Lung (tissue), 12 donors: ENCODE measurements around the gene SMURF1. TPM values are rescaled to one million over a fixed set of nuclear protein-coding genes. Genes with fewer than 3 reads are reported as not detected.

Source experiments
- ATAC-seq: fragments of 200-7000 bp; cut with Tn5 transposase; one replicate; pipeline ENCODE4 v1.9.1; 2020; ENCODE audit warnings: moderate number of reproducible peaks; ENCODE audit not compliant: insufficient read depth, low FRiP score
- DNase-seq, 3 donors: peaks; one replicate each; pipeline ENCODE4 v3.0.0-alpha.2; 2013 to 2017
- H3K27ac ChIP-seq, 2 donors: one replicate each; pipeline ENCODE4 v1.5.1; 2013; ENCODE audit warnings: mild to moderate bottlenecking in 2 of 2, moderate library complexity in 2 of 2, control low read depth in 1 of 2, inconsistent platforms in 1 of 2, low read depth in 1 of 2, low read length in 1 of 2
- H3K27me3 ChIP-seq, 3 donors: one replicate each; pipeline ENCODE4 v1.5.1; 2013; ENCODE audit warnings: low read length in 2 of 3; ENCODE audit not compliant: control insufficient read depth in 3 of 3, insufficient read depth in 3 of 3
- H3K36me3 ChIP-seq, 4 donors: one replicate each; pipeline ENCODE4 v1.5.1; 2013; ENCODE audit warnings: low read length in 4 of 4, mild to moderate bottlenecking in 1 of 4, moderate library complexity in 1 of 4; ENCODE audit not compliant: control insufficient read depth in 4 of 4, insufficient read depth in 4 of 4
- H3K4me1 ChIP-seq, 5 donors: one replicate each; pipeline ENCODE4 v1.5.1; 2013; ENCODE audit warnings: low read length in 5 of 5, mild to moderate bottlenecking in 2 of 5, moderate library complexity in 1 of 5; ENCODE audit not compliant: control insufficient read depth in 5 of 5, insufficient read depth in 5 of 5
- H3K4me3 ChIP-seq: one replicate; pipeline ENCODE4 v1.5.1; 2013; ENCODE audit warnings: mild to moderate bottlenecking, control low read depth, moderate library complexity
- H3K9ac ChIP-seq, 2 donors: one replicate each; pipeline ENCODE4 v1.5.1; 2013; ENCODE audit warnings: low read length in 2 of 2, control low read depth in 1 of 2; ENCODE audit not compliant: insufficient read depth in 1 of 2
- H3K9me3 ChIP-seq, 4 donors: one replicate each; pipeline ENCODE4 v1.5.1; 2013; ENCODE audit warnings: low read length in 3 of 4, mild to moderate bottlenecking in 1 of 4, moderate library complexity in 1 of 4; ENCODE audit not compliant: control insufficient read depth in 4 of 4, insufficient read depth in 3 of 4
- CTCF ChIP-seq: IDR thresholded peaks from 2 replicates; pipeline ENCODE4 v1.5.1; 2012; ENCODE audit warnings: mild to moderate bottlenecking; ENCODE audit errors: control extremely low read depth, extremely low read depth
- WGBS, 2 donors: extraction: QIAGEN DNeasy Blood & Tissue Kit; methylation state at CpG; one replicate each; pipeline ENCODE4 v1.1.7; 2013; 5-methylcytosine and 5-hydroxymethylcytosine counted together
- polyA plus RNA-seq, 2 donors: library from polyadenylated mRNA; stranded (reverse); fragments of 200-250 nt; gene quantifications; one replicate each; pipeline ENCODE4 v1.2.1, GENCODE V29; 2013
- total RNA-seq, 2 donors: library from RNA; depleted of rRNA in 1 of 2; stranded (reverse); fragments of >200 nt in 1 of 2; gene quantifications; one replicate each; pipeline ENCODE4 v1.2.1, GENCODE V29; 2014 to 2021
- donor health status: control.
- donor health status: control.
- donor health status: Bipolar disorder and iron deficiency.
- donor health status: healthy.
- donor health status: DM: yes; HTN: yes; CAD: no.

Gene SMURF1
- total and polyA plus RNA-seq, 4 donors = 9.0 to 36.4 (median 21.5) TPM

GRCh38 chr7:99073839-99074446 lies 70.0 kb downstream of the SMURF1 start:
- DNase-seq (no peak), ATAC-seq (no peak)
- H3K27ac ChIP-seq = no peak overlapping the region
- TF ChIP-seq CTCF = no peak
- H3K4me3 ChIP-seq = no peak overlapping the region
- no peak overlapping the region for H3K9ac ChIP-seq
- H3K4me1 ChIP-seq = peaks cover 0 to 9% (median under 1%) of the 10 kb centered on the region in 5 donors
- peaks cover 0 to 2% (median 0%) of the 10 kb centered on the region in 4 donors for H3K9me3 ChIP-seq
- WGBS, 2 donors = 98 to 99% methylated on average over 2 of the region's 2 CpGs
- no peaks in the 10 kb centered on the region for H3K27me3 ChIP-seq
- no peaks in the 10 kb centered on the region for H3K36me3 ChIP-seq

- Histone ChIP-seq H3K36me3 (peaks cover 0 to 1% (median 0%) of the 10 kb centered on the region in 4 donors), H3K4me3 (no peak overlapping the region), H3K27me3 (no peaks in the 10 kb centered on the region), H3K9ac (no peak overlapping the region), H3K9me3 (peaks cover 0 to 2% (median 0%) of the 10 kb centered on the region in 4 donors), H3K4me1 (peaks cover 0 to 10% (median 0%) of the 10 kb centered on the region in 5 donors), H3K27ac (no peak overlapping the region)
- DNase-seq = no peak
- 90 to 94% methylated on average over 7 of the region's 7 CpGs for WGBS, 2 donors
- TF ChIP-seq CTCF = no peak
- no peak for ATAC-seq
Observed at GRCh38 chr7:99072126-99072525, 71.8 kb downstream of the SMURF1 start.

GRCh38 chr7:99070361-99070760 lies 73.5 kb downstream of the SMURF1 start:
- no peak for ATAC-seq

More at GRCh38 chr7:99070361-99070760, 73.5 kb downstream of the SMURF1 start:
- H3K36me3 ChIP-seq = peaks cover 0 to 1% (median 0%) of the 10 kb centered on the region in 4 donors
- H3K27ac ChIP-seq = no peak overlapping the region
- no peak for DNase-seq
- peaks cover 0 to 10% (median 0%) of the 10 kb centered on the region in 5 donors for H3K4me1 ChIP-seq
- H3K9ac ChIP-seq = no peak overlapping the region
- no peaks in the 10 kb centered on the region for H3K9me3 ChIP-seq
- no peak overlapping the region for H3K4me3 ChIP-seq
- WGBS, 2 donors = 94 to 96% methylated on average over 3 of the region's 3 CpGs
- TF ChIP-seq CTCF = no peak
- H3K27me3 ChIP-seq = no peaks in the 10 kb centered on the region
